HG03457 (cell line): ENCODE results near the gene ASB1.

Experiments used
- ATAC-seq: cut with Tn5 transposase; IDR thresholded peaks from one replicate; pipeline ENCODE4 v1.9.1; 2021; ENCODE audit warnings: moderate number of reproducible peaks; ENCODE audit not compliant: unreplicated experiment

ASB1 gene, protein sequence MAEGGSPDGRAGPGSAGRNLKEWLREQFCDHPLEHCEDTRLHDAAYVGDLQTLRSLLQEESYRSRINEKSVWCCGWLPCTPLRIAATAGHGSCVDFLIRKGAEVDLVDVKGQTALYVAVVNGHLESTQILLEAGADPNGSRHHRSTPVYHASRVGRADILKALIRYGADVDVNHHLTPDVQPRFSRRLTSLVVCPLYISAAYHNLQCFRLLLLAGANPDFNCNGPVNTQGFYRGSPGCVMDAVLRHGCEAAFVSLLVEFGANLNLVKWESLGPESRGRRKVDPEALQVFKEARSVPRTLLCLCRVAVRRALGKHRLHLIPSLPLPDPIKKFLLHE

DNA sequence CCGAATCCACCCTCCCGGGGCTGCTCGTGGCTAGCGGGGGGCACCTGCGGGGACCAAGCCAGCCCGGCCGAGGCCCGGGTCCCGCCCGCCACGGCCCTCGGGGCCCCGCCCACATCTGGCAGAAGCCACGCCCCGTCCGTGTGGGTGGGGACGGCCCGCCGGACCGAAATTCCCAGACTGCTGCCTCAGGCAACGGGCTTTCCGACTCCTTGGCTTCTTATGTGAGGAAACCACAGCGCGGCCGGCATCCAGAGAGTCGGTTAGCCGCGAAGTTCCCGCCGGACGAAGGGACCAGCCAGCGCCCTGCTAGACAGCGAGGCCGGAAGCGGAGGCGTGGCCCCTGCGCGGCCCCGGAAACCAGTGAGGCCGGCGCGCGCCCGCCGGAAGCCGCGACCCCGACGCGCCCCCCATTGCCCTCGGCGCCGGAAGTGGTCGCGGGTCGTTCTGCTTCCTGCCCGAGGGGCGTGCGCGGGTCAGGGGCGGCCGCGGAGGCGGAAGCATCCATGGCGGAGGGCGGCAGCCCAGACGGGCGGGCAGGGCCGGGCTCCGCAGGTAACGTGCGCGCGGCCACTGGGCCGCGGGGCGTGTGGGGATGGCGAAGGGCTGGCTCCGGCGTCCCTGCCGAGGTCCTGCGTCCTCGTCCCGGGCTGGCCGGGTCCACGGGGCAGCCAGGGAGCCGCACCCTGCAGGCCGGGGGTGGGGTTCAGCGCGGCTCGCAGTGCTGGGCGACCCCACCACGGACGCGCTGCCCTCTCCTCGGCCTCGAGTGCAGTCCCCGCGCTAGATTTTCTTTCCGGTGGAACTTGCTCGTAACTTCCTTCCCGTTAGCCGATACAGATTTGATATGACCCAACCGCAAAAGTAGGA lies at the start of gene ASB1:
TSS of gene ASB1 (plus strand) at position 360 of the 867 bp plus-strand sequence. CDS start at position 504, 144 bp downstream.
- peak; percentile 74 for ATAC-seq

DNA sequence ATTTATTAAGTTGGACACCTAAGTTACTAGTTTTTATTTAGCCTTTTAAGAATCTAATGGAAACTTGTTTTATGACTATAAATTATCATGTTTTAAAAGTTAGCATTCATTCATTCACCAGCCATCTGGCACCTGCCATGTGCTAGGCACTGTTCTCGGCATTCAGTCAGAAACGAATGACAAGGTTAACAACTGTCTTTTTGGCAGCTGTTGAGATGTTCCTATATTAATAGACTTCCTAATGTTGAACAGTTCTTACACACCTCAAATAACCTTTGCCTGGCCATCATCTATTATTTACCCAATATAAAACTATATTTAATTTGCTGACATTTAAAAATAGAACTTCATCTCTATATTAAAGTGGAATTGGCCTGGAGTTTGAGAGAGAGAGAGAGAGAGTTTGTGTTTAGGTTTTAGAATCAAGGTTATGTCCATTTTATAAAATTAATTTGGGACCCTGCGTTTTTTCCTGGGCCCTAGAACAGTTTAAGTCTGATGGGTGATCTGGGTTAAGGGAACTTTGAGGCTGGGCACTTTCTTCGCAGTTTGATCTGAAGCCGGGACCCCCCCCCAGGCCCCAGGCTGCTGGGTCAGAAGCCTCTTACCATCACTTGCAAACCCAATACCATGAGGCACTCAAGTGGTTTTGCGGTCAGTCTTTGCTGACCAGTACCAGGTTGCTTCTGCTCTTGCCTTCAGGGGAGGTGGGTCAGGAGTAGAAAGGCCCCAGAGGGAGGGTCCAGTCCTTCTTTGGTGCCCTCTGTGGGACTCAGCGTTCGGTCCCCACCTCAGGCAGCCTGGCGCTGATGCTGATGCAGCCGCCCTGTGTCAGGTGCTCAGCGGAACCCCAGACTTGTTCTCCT lies 48.3 kb upstream of the ASB1 start:
- no peak for ATAC-seq

DNA sequence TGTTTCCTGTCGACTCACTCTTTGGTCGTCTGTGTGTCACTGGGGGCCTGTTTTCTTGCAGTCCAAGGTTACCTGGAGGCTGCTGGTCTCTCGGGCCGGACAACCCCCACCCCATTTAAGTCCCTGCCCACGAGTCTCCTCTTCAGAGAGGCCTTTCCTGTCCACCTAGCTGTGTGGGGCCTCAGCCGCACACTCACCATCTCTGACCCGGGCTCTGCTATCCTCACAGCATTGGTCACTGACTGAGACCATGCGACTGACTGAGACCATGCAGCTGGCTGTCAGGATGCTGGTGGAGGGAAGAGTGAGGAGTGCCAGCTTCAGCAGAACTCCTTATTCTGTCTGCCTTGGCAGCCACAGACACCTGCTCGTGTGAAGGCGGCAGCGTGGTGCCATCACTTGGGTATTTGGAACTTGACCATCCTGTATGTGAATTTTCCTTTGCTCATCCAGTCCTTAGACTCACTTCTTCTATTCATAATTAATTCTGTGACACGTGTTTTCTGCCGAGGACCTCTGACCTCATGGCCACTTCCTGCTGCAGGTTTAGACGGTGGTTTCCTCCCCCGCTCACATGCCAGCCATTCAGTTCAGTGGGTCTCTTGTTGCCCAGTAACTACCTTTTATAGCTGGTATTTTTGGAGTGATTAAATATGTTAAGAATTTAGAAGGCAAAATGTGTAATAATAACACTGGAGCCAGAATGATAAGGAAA lies 47.5 kb upstream of the ASB1 start:
- ATAC-seq = no peak

DNA sequence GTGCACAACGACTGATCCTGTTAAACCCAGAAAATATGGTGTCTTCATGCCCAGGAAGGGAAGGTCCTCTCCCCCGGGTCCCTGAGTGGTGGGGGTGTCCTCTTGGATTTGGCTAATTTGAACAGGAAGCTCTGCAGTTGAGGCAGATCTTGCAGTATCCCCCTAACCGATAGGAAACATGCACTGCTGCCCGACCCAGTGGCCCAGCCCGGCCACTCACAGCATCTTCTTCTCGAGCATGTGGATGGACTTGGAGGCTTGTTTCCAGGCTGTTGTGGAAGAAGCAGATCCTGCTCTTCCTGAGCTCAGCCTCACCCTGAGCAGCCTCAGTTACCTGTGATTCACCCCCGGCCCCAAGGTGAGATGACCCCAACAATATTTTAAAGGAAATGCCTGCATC lies 46.4 kb upstream of the ASB1 start:
- ATAC-seq = no peak

DNA sequence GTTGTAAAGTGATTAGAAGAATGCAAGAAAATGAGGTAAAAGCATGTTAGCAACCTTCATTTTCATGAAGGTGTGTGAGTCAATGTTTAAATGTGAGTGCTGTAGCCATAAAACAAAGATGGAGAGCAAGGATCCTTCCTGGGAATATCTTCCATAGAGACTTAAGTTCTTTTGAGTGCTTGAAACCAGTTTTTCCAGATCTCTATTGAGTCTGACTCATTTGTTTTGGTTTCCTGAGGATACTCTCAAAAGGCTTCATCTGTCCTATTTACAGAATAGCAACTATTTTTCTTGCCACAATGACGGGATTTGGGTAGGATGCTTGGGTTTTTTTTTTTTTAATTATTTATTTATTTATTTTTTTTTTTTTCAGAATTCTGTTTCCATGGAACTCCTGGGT lies 45.9 kb upstream of the ASB1 start:
- ATAC-seq = no peak

DNA sequence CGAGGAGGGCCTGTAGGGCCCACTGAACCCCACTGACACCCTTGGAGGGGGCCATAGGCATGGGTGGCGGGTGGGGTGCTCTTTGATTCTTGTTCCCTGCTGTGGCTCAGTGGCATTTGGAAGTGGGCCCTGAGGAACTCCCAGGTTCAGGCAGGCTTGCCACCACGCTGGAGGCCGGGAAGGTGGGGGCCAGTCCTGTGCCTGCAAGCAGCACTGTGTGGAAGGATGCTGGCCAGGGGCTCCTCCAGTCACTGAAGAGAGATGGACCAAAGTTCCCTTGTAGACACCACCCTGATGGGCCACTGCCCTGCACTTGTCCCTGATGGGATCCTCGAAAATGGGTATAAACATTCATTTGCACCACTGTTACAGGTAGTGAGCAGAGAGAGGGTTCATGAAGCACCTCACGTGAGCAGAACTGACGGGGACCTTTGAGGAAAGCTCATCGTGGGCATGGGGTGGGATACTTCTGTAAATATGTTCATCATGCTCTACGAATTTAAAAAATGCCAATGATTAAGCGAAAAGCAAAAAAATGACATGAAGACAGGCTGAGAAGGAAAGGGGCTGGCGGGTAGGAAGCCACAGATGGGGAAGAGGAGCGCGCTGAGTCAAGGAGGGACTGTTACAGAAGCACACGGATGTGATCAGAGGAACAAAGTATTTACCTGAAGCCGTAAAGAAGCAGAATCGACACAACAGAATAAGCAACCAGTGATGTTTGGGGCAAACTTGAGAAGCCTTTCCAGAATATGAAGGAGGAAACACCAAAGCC lies 45.2 kb upstream of the ASB1 start:
- no peak for ATAC-seq

DNA sequence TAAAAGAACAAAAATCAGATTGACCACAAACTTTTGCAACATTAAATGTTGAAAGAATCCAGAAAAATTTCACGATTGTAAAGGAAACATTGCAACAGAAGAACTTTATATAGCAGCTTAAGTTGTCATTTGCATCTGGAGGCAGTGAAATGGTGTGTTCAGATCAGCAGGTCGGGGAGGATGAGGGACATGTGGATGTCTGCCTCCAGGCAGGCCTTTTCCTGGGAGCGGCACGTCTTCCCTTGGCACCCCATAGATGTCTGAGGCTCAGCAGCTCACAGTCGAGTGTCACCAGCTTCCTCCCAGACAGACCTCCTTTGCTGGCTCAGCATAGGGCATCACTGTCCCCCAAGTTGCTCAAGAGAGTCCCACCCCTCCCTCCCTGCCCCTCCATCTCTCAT lies 44.3 kb upstream of the ASB1 start:
- no peak for ATAC-seq

DNA sequence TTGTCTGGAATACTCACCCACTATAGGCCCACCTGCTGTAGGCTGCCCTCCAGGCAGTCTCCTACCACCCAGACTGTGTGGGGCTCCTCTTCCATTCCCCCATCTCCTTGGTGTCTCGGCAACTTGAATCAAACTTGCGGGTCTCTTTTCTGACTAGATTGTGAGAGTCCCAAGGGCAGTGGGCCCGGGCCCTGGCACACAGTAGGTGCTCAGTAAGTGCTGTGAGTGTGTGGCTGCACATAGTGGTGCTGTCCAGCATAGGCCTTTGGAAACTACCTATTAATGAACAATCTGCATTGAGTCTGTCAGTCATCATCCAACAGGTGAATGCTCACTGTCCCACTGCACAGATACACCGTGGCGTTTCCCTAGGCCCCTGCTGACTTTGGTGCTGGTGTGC lies 43.6 kb upstream of the ASB1 start:
- no peak for ATAC-seq

DNA sequence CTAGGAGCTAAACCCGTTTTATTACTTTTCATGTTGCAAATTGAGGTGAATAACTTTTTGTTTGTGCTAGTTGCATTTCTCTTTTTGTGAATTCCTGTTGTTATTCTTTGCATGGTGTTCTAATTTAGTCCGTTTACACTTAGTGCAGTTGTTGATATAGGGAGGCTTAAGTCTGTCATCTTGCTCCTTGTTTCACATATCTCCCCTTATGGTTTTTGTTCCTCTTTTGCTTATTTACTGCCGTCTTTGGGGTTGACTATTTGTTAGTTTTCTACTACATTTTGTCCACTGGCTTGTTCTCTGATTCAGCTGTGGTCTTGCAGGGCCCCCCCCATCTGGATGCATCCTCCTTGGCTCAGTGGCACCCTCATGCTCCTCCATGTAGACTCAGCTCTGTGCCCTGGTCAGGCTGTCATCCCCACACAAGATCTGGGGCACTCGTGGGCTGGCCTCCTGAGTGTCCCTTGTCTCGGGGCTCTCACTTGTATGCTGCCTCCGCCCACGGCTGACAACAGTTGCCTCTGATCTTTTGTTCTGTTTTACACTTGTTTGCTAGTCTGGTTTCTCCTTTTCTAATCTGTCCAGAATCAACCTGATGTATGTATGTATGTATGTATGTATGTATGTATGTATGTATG lies 42.9 kb upstream of the ASB1 start:
- no peak for ATAC-seq

DNA sequence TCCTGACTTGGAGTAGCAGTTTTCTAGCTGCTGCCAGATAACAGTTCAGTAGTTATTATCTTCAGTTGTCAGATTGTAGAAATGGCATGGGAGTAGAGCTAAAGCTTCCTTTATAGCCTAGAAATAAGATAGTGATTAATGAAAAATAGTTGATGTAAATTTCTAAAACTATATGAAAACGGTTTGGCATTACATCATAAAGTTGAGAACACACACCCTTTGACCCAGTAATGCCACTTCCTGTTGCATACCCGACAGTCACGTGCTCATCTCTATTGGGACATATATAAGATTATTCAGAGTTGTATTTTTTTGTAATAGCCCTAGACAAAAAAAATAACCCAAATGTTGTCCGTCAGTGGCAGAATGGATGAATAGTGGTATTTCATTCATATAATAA lies 39.4 kb upstream of the ASB1 start:
- no peak for ATAC-seq

DNA sequence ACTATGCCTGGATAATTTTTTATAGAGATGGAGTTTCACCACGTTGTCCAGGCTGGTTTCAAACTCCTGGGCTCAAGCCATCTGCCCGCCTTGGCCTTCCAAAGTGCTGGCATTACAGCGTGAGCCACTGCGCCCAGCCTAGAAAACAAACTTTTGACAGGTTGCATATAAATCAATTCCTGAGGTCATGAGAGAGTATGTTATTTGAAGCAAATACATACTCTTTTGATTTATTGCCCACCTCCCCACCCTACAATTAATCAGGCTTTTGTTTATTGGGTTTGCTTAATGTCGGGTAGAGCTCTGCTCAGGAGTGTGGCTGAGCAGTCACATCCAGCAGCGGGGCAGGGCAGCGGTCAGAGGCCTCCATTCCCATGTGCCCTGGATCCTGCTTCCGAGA lies 37.9 kb upstream of the ASB1 start:
- no peak for ATAC-seq

DNA sequence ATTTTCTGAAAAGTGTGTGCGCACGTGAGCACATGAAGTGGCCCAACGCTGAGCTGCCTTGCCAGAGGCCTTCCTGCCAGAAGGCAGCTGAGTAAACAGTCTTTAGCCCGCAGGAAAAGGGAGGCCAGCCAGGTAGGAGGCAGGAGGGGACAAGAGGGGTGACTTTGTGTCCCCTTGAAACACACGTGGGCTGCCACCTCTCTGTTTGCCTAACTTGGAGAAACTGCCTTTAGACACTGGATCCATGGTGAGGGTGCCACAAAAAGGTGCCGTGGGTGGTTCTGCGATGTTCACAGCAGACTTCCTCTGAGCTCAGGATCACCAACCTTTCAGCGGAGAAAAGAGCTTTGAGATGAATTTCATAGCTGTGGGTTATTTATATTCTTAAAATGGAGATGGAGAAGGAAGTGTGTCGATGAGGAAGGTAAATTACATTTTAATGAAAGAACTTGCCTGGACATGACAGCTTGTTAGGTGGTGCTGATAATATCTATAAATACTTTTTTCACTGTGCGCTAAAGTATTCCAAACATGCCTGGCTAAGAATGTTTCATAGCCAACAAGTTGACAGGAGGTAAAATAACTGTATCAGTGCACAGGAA lies 36.6 kb upstream of the ASB1 start:
- no peak for ATAC-seq

DNA sequence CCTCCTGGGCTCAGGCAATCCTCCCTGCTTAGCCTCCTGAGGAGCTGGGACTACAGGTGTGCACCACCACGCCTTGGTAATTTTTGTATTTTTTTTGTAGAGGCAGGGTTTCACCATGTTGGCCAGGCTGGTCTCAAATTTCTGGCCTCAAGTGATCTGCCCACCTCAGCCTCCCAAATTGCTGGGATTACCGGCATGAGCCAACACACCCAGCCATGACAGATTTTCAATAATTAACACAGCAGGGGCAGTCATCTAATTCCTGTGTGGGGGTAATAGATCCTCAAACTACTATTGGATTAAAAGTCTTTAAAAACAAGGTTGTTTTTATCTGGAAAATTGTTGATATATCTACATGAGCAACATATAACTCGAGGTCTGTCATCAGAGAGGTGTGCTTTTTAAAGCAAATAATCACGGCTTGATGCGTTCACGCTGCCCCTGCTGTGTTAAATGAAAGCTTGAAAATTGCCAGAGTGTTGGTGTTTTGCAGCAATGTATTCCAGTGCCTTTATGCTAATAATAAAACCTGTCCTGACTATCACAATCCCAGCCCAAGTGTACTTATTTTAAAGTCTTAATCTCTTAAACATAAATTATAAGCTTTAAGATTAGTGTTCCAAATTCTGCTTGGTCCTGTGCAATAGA lies 35.6 kb upstream of the ASB1 start:
- ATAC-seq = no peak

DNA sequence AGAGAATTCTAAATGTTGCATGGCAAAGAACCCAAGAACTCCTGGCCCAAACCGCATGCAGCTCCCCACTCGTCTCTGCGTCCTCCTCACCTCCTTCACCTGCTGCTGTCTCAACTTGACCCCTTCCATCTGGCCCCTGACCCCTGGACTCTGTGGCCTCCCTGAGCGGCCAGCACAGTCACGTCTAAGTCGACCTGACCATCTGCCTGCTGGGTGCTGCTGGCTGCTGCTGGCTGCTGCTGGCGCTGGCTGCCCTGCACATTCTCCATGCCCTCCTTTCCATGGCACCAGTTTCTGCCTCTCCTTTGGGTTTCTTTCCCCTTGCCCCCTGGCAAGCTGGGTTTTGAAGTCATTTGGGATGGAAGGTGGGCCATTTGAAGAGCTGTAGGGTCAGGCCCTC lies 30.1 kb upstream of the ASB1 start:
- no peak for ATAC-seq

DNA sequence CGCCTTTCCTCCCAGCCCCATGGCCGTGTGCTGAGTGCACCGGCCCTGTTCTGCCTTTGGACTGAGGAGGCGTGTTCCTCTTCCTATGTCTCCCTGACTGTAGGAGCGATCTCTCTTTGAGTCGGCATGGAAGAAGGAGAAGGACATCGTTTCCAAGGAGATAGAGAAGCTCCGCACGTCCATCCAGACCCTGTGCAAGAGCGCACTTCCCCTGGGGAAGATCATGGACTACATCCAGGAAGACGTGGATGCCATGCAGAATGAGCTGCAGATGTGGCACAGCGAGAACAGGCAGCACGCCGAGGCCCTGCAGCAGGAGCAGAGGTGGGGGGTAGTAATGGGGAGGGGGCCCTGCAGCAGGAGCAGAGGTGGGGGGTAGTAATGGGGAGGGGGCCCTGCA lies 29.4 kb upstream of the ASB1 start:
- no peak for ATAC-seq

DNA sequence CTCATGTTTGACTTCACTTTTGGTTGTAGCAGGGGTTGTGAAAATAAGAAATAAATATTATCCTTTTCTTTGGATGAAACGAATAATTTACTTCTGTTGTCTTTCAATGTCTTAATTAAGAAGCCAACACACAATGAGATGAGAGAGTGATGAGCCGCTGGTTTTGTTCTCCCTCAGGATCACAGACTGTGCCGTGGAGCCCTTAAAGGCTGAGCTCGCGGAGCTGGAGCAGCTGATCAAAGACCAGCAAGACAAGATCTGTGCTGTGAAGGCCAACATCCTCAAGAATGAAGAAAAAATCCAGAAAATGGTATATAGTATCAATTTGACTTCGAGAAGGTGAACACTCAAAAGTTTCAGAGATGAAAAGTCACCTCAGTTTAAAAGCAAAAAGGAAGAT lies 28.1 kb upstream of the ASB1 start:
- ATAC-seq = no peak

DNA sequence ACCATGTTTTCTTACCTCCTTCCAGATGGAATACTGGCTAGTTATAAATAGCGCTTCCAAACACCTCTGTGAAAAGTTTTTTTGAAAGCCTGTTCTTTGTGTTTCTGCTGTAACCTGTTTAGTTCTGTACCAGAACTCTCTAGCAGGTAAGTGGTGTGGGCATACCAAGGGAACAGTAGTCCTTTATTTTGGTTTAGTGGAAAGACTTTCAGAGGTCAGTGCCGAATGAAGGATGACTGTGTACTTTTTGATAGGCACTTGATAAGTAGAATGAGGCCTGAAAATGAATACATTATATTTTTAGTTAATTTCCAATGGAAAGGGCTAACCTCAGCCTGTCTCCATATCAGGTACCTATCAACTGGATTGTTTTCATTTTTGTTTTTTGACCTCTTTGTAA lies 27.6 kb upstream of the ASB1 start:
- no peak for ATAC-seq

DNA sequence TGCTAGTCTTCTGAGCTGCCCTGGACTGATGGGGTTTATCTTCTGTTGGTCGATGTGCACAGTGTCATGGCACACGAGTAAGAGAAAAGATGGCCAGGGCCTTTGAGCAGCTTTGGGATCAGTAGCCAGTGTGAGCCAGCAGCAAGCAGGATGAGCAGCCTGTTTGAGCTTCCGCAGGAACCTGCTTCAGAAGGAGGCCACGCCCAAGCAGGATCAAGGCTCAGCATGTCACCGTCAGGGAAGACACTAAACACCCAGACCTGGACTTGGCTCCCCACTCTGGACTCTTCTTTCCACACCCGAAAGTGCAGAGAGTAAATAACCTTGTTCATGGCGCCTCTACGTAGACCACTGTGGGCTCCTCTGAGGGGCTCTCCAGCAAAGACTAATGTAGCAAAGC lies 25.2 kb upstream of the ASB1 start:
- no peak for ATAC-seq
